ENCODE results near the gene SAP30. TPM values are rescaled to one million over a fixed set of nuclear protein-coding genes. Genes with fewer than 3 reads are reported as not detected.

The SAP30 gene
- total RNA-seq, 1 experiment from 2014 or later = 13.5 TPM

DNA sequence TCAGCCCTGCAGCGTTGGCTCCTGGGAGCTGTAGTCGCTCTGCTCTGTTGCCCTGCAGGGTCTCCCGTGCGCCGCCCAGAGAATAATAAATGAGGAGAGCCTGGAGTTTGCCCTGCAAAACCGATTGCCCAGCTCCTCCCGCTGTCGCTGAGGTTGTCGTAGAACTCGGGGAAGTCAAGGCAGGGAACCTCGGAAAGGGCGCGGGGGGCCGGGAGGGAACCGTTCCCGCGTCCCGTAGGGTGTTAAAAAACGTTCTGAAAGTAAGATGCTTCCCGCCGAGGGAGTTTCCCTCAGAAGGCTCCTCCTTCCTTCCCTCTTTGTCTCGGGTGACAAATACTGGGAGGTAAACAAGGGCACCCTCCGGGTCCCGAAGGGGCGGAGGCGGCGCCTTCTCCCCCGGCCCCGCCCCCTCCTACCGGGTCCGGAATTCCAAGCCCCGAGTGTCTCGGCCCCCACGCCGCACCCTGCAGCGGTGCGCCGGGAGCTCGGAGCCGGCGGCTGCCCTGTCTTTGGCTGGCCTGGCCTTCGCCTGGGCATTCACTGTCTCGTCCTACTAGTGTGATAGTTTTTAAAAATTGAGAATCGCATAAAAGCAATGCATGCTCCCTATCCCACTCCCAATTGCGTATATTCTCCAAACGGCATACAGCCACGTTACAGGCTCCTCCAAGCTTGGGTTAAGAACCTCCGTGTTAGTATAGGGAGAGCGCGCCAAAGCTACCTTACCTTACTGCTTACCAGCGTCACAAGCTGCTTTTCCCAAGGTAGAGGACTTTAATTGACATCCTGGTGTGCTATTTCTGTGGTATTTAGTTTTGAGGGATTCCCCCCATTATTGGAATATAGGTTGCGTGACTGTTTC is 35.6 kb upstream of the SAP30 start:
- Histone ChIP-seq H3K4me2 (ENCODE audit: insufficient read depth, insufficient read length, low read length) (peak overlapping the region; percentile 90), H3K27ac (ENCODE audit: insufficient read length, low read depth, low read length) (peak overlapping the region; percentile 77), H4K20me1 (ENCODE audit: control insufficient read depth, insufficient read depth, insufficient read length) (no peaks in the 10 kb centered on the region), H2BK12ac (ENCODE audit: insufficient read length, low read depth, low read length) (peak overlapping the region; percentile 11), H4K91ac (ENCODE audit: insufficient read length, low read depth, low read length) (no peak overlapping the region), H3K18ac (ENCODE audit: insufficient read length, low read depth, low read length) (peak overlapping the region; percentile 65), H3K27me3 (ENCODE audit: insufficient read depth, low read length) (no peaks in the 10 kb centered on the region), H2AK5ac (ENCODE audit: insufficient read length, low read length) (no peak overlapping the region), H3K23ac (ENCODE audit: insufficient read length, low read depth, low read length) (no peak overlapping the region), H2BK15ac (ENCODE audit: low read depth, low read length) (no peak overlapping the region), H3K79me2 (ENCODE audit: insufficient read depth, low read length) (peaks cover 6% of the 10 kb centered on the region; the same call in 1 of the 2 replicates), H3K4ac (ENCODE audit: low read depth, low read length) (no peak overlapping the region; the same call in 1 of the 2 replicates), H4K5ac (ENCODE audit: insufficient read length, low read depth, low read length) (peak overlapping the region; percentile 72), H4K8ac (replicated peaks; ENCODE audit: insufficient read length, low read depth, low read length) (no peak overlapping the region), H2AFZ (ENCODE audit: low read length) (peak overlapping the region; percentile 74), H3K9ac (ENCODE audit: extremely low read depth, insufficient read length, low read length) (peak overlapping the region; percentile 90), H2BK20ac (ENCODE audit: low read depth, low read length, poor library complexity, severe bottlenecking) (no peak overlapping the region), H3K9me3 (ENCODE audit: control insufficient read depth, low read depth, low read length) (no peaks in the 10 kb centered on the region), H2BK120ac (ENCODE audit: low read depth, low read length, poor library complexity, severe bottlenecking) (no peak overlapping the region), H3K14ac (ENCODE audit: insufficient read depth, low read length) (peak overlapping the region; percentile 94), H3K23me2 (ENCODE audit: insufficient read length, low read depth, low read length, poor library complexity, severe bottlenecking) (peaks cover 8% of the 10 kb centered on the region), H3T11ph (ENCODE audit: low read length) (no peak overlapping the region), H3K56ac (ENCODE audit: insufficient read length, low read depth, low read length) (no peak overlapping the region), H3K79me1 (ENCODE audit: insufficient read depth, low read depth, low read length, poor library complexity, severe bottlenecking) (no peaks in the 10 kb centered on the region), H2BK5ac (ENCODE audit: insufficient read length, low read length) (peak overlapping the region; percentile 79), H3K4me1 (ENCODE audit: insufficient read depth, low read length) (no peaks in the 10 kb centered on the region)
- Mint-ChIP-seq H3K36me3 (ENCODE audit: insufficient read depth in 1 of 3, low read depth in 3 of 3) (peaks cover 31 to 34% (median 33%) of the 10 kb centered on the region in 3 experiments), H3K27ac (peak overlapping the region; percentile 99 to 100 (median 100)), H3K4me3 (peak overlapping the region; percentile 97 to 98), H3K27me3 (ENCODE audit: low read depth) (peaks cover 2% of the 10 kb centered on the region; the same call in 1 of the 2 replicates), H3K4me1 (peaks cover 28 to 38% of the 10 kb centered on the region in 2 experiments), H3K9me3 (peaks cover 5 to 8% of the 10 kb centered on the region in 2 experiments; a peak in 3 of 5 replicates)
- DNase-seq = peak; percentile 89
- TF ChIP-seq, protein P1, sequence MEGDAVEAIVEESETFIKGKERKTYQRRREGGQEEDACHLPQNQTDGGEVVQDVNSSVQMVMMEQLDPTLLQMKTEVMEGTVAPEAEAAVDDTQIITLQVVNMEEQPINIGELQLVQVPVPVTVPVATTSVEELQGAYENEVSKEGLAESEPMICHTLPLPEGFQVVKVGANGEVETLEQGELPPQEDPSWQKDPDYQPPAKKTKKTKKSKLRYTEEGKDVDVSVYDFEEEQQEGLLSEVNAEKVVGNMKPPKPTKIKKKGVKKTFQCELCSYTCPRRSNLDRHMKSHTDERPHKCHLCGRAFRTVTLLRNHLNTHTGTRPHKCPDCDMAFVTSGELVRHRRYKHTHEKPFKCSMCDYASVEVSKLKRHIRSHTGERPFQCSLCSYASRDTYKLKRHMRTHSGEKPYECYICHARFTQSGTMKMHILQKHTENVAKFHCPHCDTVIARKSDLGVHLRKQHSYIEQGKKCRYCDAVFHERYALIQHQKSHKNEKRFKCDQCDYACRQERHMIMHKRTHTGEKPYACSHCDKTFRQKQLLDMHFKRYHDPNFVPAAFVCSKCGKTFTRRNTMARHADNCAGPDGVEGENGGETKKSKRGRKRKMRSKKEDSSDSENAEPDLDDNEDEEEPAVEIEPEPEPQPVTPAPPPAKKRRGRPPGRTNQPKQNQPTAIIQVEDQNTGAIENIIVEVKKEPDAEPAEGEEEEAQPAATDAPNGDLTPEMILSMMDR (conservative IDR thresholded peaks at IDR 0.05) = no peak
- WGBS (ENCODE audit: extremely low coverage, insufficient read length, low lambda C conversion rate) = no CpG with 5 or more reads among the region's 52 CpGs
